Body of pancreas (tissue), 4 donors: ENCODE data around the gene ZNF783.

Source experiments
- POLR2A ChIP-seq, 3 donors: fragments of 450-650 bp; IDR thresholded peaks; one replicate each; pipeline ENCODE4 v1.6.1; 2016; ENCODE audit warnings: antibody characterized with exemption in 3 of 3, mild to moderate bottlenecking in 2 of 3
- TF ChIP-seq, protein P1 (sequence below), 7 experiments: fragments of 450-650 bp in 4 of 7; fragments of 200-600 bp in 3 of 7; sonication (generic) in 3 of 7; IDR thresholded peaks; one replicate each; pipeline ENCODE4 v1.5.1; 2016 to 2019; ENCODE audit warnings: antibody characterized with exemption in 7 of 7

DNA sequence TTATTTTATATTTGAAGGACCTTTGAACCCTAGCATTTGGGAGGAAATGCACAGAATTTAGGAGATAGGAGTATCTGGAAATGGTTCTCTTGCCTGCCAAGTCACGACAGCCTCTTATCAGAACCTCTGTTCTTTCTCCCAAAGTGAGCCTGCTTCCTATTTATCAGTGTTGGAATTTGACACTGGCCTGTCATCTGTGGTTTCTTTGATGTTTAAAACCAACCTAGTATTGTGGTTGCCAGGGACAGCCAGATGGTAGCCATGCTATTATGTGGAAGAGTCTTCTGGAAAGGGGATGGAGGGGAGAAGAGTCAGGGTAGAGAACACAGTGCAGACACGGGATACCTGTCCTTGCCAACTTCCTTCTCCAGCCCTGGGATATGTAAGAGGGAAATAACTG, 45.6 kb upstream of the ZNF783 start:
- TF ChIP-seq POLR2A (IDR thresholded peaks at IDR 0.05): no peak
- TF ChIP-seq, protein P1, sequence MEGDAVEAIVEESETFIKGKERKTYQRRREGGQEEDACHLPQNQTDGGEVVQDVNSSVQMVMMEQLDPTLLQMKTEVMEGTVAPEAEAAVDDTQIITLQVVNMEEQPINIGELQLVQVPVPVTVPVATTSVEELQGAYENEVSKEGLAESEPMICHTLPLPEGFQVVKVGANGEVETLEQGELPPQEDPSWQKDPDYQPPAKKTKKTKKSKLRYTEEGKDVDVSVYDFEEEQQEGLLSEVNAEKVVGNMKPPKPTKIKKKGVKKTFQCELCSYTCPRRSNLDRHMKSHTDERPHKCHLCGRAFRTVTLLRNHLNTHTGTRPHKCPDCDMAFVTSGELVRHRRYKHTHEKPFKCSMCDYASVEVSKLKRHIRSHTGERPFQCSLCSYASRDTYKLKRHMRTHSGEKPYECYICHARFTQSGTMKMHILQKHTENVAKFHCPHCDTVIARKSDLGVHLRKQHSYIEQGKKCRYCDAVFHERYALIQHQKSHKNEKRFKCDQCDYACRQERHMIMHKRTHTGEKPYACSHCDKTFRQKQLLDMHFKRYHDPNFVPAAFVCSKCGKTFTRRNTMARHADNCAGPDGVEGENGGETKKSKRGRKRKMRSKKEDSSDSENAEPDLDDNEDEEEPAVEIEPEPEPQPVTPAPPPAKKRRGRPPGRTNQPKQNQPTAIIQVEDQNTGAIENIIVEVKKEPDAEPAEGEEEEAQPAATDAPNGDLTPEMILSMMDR (IDR thresholded peaks at IDR 0.05): no peak
